GM19452 (cell line): ENCODE data around the gene NRM.
"Not testable (repeated sequence)": the region's sequence is repeated elsewhere in the genome, so short reads cannot be mapped to it uniquely, and the experiment has no call there.

Experiments
- ATAC-seq: cut with Tn5 transposase; IDR thresholded peaks from one replicate; pipeline ENCODE4 v1.9.1; 2021; ENCODE audit not compliant: unreplicated experiment

NRM gene, protein sequence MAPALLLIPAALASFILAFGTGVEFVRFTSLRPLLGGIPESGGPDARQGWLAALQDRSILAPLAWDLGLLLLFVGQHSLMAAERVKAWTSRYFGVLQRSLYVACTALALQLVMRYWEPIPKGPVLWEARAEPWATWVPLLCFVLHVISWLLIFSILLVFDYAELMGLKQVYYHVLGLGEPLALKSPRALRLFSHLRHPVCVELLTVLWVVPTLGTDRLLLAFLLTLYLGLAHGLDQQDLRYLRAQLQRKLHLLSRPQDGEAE

DNA sequence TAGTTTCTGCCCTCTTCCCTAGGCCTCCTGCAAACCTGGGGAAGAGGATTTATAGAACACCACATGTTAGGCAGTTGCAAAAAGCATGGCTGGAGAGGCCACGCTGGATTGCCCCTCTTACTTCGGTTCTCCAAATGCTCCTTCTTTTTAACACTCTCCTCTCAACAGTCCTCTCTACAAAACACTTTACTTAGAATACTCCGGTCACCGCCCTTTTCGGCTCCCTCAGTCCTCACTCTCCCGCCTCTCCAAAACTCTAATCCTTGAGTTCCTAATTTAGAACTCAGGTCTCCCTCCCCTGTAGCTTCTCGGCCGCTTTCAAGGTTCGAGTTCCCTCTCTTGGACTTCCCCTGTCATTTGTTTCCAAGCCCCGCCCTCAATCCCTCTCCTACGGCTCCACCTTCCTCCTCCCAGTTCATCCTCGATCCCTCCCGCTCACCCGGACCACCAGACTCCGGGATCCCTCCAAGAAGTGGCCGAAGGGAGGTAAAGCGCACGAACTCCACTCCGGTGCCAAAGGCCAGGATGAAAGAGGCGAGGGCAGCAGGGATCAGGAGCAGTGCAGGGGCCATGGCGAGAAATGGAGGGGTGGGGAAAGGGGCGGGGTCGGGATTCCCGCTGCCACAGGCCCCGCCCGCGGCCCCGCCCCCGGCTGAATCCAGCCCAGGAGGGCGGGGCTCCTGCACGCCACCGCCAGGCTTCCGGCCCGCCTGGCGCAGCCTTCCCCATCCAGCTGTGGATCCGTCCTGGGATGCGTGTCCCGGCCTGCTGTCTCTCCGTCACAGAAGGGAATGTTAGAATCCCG lies at the start of gene NRM:
Gene NRM, minus strand, starts transcription at position 582 of the 805 bp plus-strand sequence. Its CDS starts 10 bp downstream, at position 572.
- ATAC-seq = peak; percentile 33

GRCh38 chr6:30740540-30740870 lies 49.7 kb upstream of the NRM start:
- no peak for ATAC-seq

- ATAC-seq = no peak
Observed at GRCh38 chr6:30738532-30738931, 47.7 kb upstream of the NRM start.

DNA sequence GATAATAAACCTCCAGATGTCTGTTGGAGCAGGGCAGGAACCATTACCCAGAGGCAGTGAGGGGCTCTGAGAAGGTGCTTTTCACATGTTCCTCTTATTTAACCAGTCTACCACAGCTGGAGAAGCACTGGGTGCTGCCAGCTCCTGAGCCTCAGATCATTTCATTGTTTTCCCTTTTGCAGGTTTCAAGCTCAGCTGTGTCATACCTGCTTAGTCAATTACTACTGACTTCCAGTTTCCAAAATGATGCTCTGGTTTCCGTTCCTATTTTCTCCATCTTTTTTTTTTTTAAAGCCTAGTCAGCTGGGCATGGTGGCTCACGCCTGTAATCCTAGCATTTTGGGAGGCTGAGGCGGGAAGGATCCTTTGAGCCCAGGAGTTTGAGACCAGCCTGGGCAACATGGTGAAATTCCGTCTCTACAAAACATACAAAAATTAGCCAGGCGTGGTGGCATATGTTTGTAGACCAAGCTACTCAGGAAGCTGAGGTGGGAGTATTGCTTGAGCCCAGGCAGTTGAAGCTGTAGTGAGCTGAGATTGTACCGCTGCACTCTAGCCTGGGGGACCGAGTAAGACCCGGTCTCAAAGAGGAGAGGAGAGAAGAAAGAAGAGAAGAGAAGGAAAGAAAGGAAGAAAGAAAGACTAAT lies 45.0 kb upstream of the NRM start:
- ATAC-seq = no peak

GRCh38 chr6:30732237-30732943 lies 41.6 kb upstream of the NRM start:
- no peak for ATAC-seq

DNA sequence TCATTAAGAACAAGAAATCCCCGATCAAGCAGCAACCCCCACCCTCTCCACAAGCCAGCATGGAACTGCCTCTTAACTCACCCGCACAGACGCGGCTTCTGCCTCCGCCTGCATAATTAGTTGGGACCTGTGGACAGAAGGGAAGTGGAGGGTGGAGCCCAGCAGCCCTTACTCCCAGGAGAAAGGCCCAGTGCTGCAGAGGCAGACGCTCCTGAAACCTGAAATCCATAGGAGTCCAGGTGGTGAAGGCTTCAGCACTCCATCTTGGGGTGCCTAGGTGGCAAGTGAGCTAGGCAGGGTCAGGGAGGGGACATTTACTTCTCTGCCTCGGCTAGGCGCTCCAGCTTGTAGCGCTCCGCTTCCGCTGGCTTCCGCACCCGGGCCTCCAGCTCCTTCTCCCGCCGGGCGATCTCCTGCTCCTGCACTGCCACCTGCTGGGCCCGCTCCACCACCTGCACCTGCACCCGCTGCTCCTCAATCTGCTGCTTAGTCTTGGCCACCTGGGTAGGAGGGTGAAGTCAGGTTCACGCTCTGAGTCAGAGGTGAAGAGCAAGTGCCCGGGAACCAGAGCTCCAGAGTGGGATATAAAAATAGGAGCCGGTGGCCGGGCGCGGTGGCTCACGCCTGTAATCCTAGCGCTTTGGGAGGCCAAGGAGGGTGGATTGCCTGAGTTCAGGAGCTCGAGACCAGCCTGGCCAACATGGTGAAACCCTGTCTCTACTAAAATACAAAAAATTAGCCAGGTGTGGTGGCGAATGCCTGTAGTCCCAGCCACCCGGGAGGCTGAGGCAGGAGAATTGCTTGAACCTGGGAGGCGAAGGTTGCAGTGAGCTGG lies 40.0 kb upstream of the NRM start:
- peak; percentile 58 for ATAC-seq

DNA sequence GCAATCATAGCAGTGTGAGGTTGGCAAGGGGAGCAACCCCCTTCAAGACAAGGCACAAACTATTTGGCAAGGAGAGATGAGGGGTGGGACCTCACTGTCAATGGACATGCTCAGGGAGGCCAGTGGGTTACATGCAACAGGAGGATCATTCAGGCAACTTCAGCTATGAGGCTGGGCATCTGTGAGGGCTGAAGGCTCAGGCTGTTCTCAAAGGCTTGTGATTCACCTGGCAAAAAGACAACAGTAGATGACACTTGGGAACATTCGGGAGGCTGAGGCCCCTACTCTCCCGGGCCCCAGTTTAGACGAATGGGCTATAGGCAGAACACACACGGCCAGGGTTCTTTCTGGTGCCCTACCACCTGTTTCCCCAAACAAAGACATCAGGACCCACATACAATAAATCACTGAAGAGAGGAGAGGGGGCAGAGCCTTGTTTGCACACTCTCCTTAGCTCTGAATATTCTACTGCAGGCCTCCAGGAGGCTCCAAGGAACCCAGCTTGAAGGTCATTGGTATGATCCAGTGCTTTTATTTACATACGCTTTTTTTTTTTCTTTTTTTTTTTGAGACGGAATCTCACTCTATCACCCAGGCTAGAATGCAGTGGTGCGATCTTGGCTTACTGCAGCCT lies 37.3 kb upstream of the NRM start:
- no peak for ATAC-seq

DNA sequence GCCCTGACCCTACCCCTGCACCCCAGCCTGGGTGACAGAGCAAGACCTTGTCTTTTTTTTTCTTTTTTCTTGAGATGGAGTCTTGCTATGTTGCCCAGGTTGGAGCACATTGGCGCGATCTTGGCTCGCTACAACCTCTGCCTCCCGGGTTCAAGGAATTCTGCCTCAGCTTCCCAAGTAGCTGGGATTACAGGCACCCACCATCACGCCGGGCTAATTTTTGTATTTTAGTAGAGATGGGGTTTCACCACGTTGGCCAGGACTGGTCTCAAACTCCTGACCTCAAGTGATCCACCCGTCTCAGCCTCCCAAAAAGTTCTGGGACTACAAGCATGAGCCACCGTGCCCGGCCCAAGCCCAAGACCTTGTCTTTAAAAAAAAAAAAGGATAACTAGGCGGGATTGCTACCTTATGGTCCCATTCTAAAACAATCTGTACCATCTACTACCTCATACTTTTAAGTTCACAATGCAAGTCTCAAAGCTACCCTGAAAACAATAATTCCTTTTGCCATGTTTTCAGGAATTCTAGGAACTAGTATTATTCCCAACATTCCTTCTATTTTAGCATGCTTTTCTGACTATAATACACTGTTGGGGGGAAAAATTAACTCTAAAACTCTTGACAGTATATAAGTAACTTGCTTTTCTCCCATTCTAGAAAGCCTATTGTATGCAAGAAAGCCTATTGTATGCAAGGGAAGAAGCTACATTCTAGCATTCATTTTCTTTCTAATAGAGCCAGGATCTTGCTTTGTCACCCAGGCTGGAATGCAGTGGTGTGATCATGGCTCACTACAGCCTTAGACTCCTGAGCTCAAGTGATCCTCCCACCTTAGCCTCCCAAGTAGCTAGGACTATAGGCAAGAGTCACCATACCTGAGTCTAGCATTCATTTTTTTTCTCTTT lies 36.0 kb upstream of the NRM start:
- no peak for ATAC-seq

DNA sequence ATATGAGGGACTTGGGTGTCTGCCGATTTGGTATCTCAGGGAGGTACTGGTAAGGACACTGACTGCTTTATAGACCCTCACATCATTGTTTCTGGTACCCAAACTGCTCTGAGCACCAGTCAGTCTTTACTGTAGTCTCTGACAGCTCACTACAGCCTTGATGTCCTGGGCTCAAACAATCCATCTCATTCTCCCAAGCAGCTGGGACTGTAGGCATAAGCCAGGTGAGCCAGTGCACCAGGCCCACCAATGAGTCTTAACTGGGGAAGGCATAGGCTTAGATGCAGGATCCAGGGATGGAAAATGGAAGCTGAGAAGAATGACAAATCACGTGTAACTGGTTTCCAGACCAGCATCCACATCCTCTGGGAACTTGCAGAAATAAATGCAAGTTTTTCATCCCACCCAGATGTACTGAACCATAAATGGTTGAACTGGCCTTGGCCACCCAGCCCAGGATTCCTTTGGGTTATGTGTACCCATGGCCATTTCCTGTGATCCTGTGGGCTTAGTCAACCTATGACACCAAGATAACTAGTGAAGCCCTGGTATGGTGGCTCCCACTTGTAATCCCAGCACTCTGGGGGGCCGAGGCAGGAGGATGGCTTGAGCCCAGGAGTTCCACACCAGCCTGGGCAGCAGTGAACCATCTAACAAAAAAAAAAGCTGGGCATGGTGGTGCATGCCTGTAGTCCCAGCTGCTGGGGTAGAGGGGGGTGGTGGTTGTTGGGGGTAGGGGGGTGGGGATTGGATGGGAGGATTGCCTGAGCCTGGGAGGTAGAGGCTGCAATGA lies 35.1 kb upstream of the NRM start:
- no peak for ATAC-seq

GRCh38 chr6:30724906-30725667 lies 34.3 kb upstream of the NRM start:
- no peak for ATAC-seq

DNA sequence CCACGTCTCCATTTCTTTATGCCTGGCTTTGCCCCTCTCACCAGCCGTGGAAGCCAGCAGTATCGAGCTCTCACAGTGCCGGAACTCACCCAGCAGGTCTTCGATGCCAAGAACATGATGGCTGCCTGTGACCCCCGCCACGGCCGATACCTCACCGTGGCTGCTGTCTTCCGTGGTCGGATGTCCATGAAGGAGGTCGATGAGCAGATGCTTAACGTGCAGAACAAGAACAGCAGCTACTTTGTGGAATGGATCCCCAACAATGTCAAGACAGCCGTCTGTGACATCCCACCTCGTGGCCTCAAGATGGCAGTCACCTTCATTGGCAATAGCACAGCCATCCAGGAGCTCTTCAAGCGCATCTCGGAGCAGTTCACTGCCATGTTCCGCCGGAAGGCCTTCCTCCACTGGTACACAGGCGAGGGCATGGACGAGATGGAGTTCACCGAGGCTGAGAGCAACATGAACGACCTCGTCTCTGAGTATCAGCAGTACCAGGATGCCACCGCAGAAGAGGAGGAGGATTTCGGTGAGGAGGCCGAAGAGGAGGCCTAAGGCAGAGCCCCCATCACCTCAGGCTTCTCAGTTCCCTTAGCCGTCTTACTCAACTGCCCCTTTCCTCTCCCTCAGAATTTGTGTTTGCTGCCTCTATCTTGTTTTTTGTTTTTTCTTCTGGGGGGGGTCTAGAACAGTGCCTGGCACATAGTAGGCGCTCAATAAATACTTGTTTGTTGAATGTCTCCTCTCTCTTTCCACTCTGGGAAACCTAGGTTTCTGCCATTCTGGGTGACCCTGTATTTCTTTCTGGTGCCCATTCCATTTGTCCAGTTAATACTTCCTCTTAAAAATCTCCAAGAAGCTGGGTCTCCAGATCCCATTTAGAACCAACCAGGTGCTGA lies 33.3 kb upstream of the NRM start:
- not testable (repeated sequence) for ATAC-seq

DNA sequence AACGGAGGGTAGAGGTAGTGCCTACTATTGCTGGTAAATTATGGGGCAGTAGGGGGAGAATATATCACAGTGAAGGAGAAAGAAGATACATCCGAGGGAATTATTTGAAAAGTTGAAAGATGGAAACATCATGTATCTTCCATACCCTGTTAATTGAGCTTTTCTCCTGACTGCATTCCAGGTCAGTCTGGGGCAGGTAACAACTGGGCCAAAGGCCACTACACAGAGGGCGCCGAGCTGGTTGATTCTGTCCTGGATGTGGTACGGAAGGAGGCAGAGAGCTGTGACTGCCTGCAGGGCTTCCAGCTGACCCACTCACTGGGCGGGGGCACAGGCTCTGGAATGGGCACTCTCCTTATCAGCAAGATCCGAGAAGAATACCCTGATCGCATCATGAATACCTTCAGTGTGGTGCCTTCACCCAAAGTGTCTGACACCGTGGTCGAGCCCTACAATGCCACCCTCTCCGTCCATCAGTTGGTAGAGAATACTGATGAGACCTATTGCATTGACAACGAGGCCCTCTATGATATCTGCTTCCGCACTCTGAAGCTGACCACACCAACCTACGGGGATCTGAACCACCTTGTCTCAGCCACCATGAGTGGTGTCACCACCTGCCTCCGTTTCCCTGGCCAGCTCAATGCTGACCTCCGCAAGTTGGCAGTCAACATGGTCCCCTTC lies 32.5 kb upstream of the NRM start:
- ATAC-seq = not testable (repeated sequence)

GRCh38 chr6:30722280-30723112 lies 31.7 kb upstream of the NRM start:
- ATAC-seq = no peak

- ATAC-seq = not testable (repeated sequence)
Observed at GRCh38 chr6:30722025-30722279, 31.2 kb upstream of the NRM start.
